Heart left ventricle (tissue), 16 donors: Measurements from ENCODE around the gene MSANTD1. TPM values are rescaled to one million over a fixed set of nuclear protein-coding genes. Genes with fewer than 3 reads are reported as not detected.
A peak's percentile ranks its signal among the peaks of the same experiment; 100 is the strongest.

Source experiments
- ATAC-seq, 4 donors: fragments of 200-7000 bp; cut with Tn5 transposase; one replicate each; pipeline ENCODE4 v1.9.1; 2020 to 2022; ENCODE audit warnings: moderate library complexity in 4 of 4, mild to moderate bottlenecking in 3 of 4, moderate number of reproducible peaks in 1 of 4
- DNase-seq, 5 donors: peaks; one replicate each; pipeline ENCODE4 v3.0.0-alpha.2; 2020
- H3K27ac ChIP-seq, 12 donors: fragments of 200-600 bp; sonication (generic) in 4 of 12; one replicate each; pipeline versions ENCODE4 v1.5.0 to v1.8.0; 2016 to 2022; ENCODE audit warnings: mild to moderate bottlenecking in 2 of 12
- H3K27me3 ChIP-seq, 9 donors: fragments of 200-600 bp; sonication (generic) in 2 of 9; one replicate each; pipeline versions ENCODE4 v1.5.1 to v1.8.0; 2016 to 2022; ENCODE audit warnings: mild to moderate bottlenecking in 3 of 9
- H3K36me3 ChIP-seq, 9 donors: fragments of 200-600 bp; sonication (generic) in 2 of 9; one replicate each; pipeline versions ENCODE4 v1.5.0 to v1.8.0; 2018 to 2022; ENCODE audit warnings: mild to moderate bottlenecking in 2 of 9
- H3K4me1 ChIP-seq, 12 donors: fragments of 200-600 bp; sonication (generic) in 4 of 12; one replicate each; pipeline versions ENCODE4 v1.5.0 to v1.8.0; 2016 to 2022; ENCODE audit warnings: mild to moderate bottlenecking in 3 of 12
- H3K4me3 ChIP-seq, 12 donors: fragments of 200-600 bp; sonication (generic) in 4 of 12; one replicate each; pipeline versions ENCODE4 v1.5.0 to v1.8.0; 2017 to 2022; ENCODE audit warnings: mild to moderate bottlenecking in 9 of 12, moderate library complexity in 4 of 12
- H3K9me3 ChIP-seq, 12 donors: fragments of 200-600 bp; sonication (generic) in 4 of 12; one replicate each; pipeline versions ENCODE4 v1.5.0 to v1.8.0; 2016 to 2022; ENCODE audit warnings: mild to moderate bottlenecking in 1 of 12
- POLR2A ChIP-seq, 2 donors: fragments of 450-650 bp; IDR thresholded peaks; one replicate each; pipeline ENCODE4 v1.6.1; 2017; ENCODE audit warnings: antibody characterized with exemption in 2 of 2, mild to moderate bottlenecking in 2 of 2, moderate library complexity in 2 of 2
- WGBS, 4 donors: extraction: QIAGEN DNeasy Blood & Tissue Kit in 2 of 4; methylation state at CpG; one replicate each; pipeline versions ENCODE4 v1.1.5 to v1.1.7; 2013 to 2018; 5-methylcytosine and 5-hydroxymethylcytosine counted together
- intact Hi-C, 10 donors: fragments of 100-400 bp; cut with DNase I; formaldehyde crosslinking; loops; one replicate each; pipeline versions ENCODE4 v1.11.1 to v1.14.2; 2022
- polyA plus RNA-seq, 2 donors: library from polyadenylated mRNA; stranded (reverse); fragments of 200-250 nt; gene quantifications; one replicate each; pipeline ENCODE4 v1.2.3, GENCODE V29; 2013
- total RNA-seq, 9 donors: library from RNA; depleted of rRNA in 2 of 9; stranded (reverse); fragments of >200 nt in 2 of 9; fragmentation: NEBNext Ultra II Directional in 3 of 9; extraction: Animal tissue kit (Norgen Biotek cat#: 25700) in 3 of 9; gene quantifications; one replicate each; pipeline versions ENCODE4 v1.1.0 to v1.2.4, GENCODE V29; 2016 to 2023
- TF ChIP-seq, protein P1 (sequence below), 12 donors: fragments of 200-600 bp; sonication (generic) in 4 of 12; IDR thresholded peaks; one replicate each; pipeline versions ENCODE4 v1.5.0 to v1.8.0; 2018 to 2022; ENCODE audit warnings: antibody characterized with exemption in 12 of 12, mild to moderate bottlenecking in 5 of 12
- donor health status: ischemic (EF 13 %, LVEDD 7.1; RV severe dilation, severe dysfunction).
- donor health status: healthy with polysubstance abuse.
- donor health status: DM: no; HTN: yes; CAD: no.
- donor health status: DM: no; HTN: no; CAD: no.
- donor health status: ischemic (EF 25% LVEDD 6.9; RV normal size, moderate dysfunction).
- donor health status: ischemic (EF 25% LVEDD 5.7; RV mildly dilated, moderate dysfunction).
- donor health status: healthy.
- donor health status: DM: yes; HTN: yes; CAD: no.
- donor health status: ischemic (EF 35%, LVEDD 5.7; RV mildly dilated, moderate dysfunction).
- donor health status: nonischemic (EF 11% LVEDD 7.7; RV severe dilation, severe dysfunction).
- donor health status: DM: yes; HTN: yes; CAD: no.
- donor health status: PGD.
- donor health status: ischemic (EF 29% LVEDD 5.4; RV normal size, mild dysfunction).
- donor health status: nonischemic (EF 23%, LVEDD 6.1; RV moderate dilation, normal function).

Gene MSANTD1
- total and polyA plus RNA-seq, 11 donors = 0.30 to 0.93 (median 0.34) TPM; not detected in 2

DNA sequence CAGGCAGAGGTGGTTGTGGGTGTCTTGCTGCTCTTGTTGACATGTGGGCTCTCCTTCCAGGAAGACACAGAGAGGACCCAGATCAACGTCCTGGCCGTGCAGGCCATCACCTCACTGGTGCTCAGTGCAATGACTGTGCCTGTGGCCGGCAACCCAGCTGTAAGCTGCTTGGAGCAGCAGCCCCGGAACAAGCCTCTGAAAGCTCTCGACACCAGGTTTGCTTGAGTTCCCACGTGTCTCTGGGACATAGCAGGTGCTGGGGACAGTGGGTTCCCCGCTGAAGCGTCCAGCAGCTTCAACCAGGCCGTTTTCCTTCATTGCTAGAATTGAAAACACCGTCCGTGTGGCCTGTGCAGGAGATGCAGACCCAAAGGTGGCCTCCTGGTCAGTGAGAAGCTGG lies 25.6 kb upstream of the MSANTD1 start:
- no peak for ATAC-seq
- H3K4me3 ChIP-seq = no peak overlapping the region
- H3K9me3 ChIP-seq = no peaks in the 10 kb centered on the region
- peaks cover 0 to 36% (median 0%) of the 10 kb centered on the region in 12 donors for H3K4me1 ChIP-seq
- DNase-seq = peak in 2 of 5 donors; percentile 11 to 47
- intact Hi-C loops = no loop called here
- TF ChIP-seq, protein P1, sequence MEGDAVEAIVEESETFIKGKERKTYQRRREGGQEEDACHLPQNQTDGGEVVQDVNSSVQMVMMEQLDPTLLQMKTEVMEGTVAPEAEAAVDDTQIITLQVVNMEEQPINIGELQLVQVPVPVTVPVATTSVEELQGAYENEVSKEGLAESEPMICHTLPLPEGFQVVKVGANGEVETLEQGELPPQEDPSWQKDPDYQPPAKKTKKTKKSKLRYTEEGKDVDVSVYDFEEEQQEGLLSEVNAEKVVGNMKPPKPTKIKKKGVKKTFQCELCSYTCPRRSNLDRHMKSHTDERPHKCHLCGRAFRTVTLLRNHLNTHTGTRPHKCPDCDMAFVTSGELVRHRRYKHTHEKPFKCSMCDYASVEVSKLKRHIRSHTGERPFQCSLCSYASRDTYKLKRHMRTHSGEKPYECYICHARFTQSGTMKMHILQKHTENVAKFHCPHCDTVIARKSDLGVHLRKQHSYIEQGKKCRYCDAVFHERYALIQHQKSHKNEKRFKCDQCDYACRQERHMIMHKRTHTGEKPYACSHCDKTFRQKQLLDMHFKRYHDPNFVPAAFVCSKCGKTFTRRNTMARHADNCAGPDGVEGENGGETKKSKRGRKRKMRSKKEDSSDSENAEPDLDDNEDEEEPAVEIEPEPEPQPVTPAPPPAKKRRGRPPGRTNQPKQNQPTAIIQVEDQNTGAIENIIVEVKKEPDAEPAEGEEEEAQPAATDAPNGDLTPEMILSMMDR (IDR thresholded peaks at IDR 0.05) = no peak
- no peak for TF ChIP-seq POLR2A (IDR thresholded peaks at IDR 0.05)
- H3K36me3 ChIP-seq = peaks cover 0 to 90% (median 78%) of the 10 kb centered on the region in 9 donors
- H3K27ac ChIP-seq = no peak overlapping the region
- no peaks in the 10 kb centered on the region for H3K27me3 ChIP-seq
- 94 to 99% (median 95%) methylated on average over 8 to 11 of the region's 11 CpGs for WGBS, 4 donors

DNA sequence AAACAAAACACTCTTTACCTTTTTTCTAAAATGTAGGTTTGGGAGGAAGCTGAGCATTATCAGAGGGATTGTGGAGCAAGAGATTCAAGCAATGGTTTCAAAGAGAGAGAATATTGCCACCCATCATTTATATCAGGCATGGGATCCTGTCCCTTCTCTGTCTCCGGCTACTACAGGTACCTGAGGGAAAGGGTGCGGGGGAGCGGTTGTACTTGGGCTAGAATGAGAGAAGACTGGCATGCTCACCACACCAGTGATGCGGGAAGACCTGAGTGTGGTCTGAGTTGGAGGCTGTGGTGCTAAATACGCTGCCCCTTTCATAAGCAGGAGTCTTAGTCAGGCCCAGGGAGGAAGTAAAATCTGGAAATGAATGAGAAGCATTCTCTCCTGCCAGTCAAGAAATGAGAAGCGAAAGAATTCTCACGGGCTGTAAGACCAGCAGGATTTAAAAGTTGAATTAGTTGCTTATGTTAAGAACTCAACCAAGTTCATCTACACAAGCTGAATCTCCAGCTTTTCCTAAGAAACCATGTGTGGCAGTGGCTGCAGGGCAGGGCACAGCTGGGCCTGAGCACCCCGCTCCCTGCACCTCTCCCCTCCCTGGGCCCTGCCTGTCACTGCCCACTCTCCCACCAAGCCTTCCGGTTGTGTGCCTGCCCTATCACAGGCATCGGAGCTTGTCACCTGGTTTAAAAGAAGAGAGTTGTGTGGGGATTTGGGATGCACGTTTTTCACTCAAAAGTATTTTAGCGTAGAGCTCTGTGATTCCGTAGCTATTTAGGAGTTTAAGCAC lies 24.8 kb upstream of the MSANTD1 start:
- Histone ChIP-seq H3K4me3 (no peak overlapping the region), H3K27ac (peak overlapping the region in 1 of 12 donors; percentile 69), H3K4me1 (peaks cover 0 to 36% (median 0%) of the 10 kb centered on the region in 12 donors), H3K27me3 (no peaks in the 10 kb centered on the region), H3K36me3 (peaks cover 0 to 90% (median 78%) of the 10 kb centered on the region in 9 donors), H3K9me3 (no peaks in the 10 kb centered on the region)
- TF ChIP-seq POLR2A (IDR thresholded peaks at IDR 0.05) = no peak
- TF ChIP-seq, protein P1 (IDR thresholded peaks at IDR 0.05) = no peak
- DNase-seq = peak in 1 of 5 donors; percentile 10
- intact Hi-C loops = no loop called here
- 91 to 96% (median 94%) methylated on average over 13 of the region's 13 CpGs for WGBS, 4 donors
- ATAC-seq = no peak

DNA sequence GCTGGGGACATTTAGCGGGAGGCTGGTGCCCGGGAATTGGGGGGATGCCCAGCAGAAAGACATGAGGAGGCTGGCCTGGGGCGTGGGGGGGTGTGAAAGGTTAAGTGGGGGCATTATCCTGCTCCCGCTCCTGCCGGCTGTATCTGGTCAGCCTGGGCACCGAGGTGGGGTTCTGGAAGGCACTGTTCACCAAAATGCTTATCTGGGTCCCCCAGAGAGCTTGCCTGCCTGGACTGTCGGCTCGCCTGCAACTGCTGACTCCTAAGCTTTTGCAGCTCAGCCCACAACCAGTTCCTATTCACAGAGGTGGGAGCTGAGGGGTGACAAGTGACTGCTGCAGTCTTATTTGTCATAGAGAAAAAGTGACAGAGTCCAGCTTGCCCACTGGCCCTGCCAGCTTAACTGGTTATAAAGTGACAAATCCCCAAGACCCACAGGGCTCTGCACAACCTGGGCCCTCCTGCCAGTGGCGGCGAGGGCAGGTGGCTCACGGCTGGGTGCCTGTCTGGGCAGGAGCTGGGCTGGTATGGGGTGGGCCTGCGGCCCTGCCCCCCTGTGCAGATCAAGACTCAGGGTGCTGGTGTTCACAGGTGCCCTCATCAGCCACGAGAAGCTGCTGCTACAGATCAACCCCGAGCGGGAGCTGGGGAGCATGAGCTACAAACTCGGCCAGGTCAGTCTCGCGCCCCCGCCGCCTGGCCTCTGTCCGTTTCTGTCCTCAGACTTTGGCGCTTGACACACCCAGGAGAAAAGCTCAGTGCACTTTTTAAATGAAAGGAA lies 23.7 kb upstream of the MSANTD1 start:
- peaks cover 0 to 32% (median 0%) of the 10 kb centered on the region in 12 donors for H3K4me1 ChIP-seq
- peak in 2 of 5 donors; percentile 10 to 40 for DNase-seq
- intact Hi-C loops = no loop called here
- TF ChIP-seq, protein P1 (IDR thresholded peaks at IDR 0.05) = no peak
- TF ChIP-seq POLR2A (IDR thresholded peaks at IDR 0.05) = no peak
- peak overlapping the region in 1 of 12 donors; percentile 91 for H3K27ac ChIP-seq
- H3K4me3 ChIP-seq = no peak overlapping the region
- H3K36me3 ChIP-seq = peaks cover 0 to 90% (median 78%) of the 10 kb centered on the region in 9 donors
- ATAC-seq = no peak
- no peaks in the 10 kb centered on the region for H3K9me3 ChIP-seq
- H3K27me3 ChIP-seq = no peaks in the 10 kb centered on the region
- 83 to 86% (median 84%) methylated on average over 22 of the region's 22 CpGs for WGBS, 4 donors

DNA sequence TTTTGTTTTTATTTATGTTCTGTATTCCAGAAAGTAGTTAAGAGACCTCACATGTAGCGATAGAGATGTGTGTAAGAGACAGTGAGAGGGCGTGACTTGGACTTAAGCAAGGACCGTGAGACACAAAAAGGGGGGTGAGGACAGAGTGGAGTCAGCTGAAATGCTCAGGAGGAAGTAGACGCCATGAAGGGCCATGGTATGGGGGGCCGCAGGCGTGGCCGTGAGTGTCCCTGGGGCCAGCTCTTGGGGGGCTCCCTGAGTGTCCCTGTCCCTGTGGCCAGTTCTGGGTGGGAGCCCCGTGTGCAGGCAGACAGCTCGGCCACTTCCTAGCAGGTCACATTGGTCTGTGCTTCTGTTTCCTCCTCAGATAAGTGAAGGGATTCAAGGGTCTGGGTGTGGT lies 23.0 kb upstream of the MSANTD1 start:
- TF ChIP-seq, protein P1 (IDR thresholded peaks at IDR 0.05) = no peak
- no peak for TF ChIP-seq POLR2A (IDR thresholded peaks at IDR 0.05)
- WGBS, 4 donors = 78 to 87% (median 82%) methylated on average over 7 to 9 of the region's 9 CpGs
- no peaks in the 10 kb centered on the region for H3K9me3 ChIP-seq
- H3K27ac ChIP-seq = peak overlapping the region in 2 of 12 donors; percentile 74 to 91
- intact Hi-C loops = no loop called here
- no peak overlapping the region for H3K4me3 ChIP-seq
- H3K27me3 ChIP-seq = no peaks in the 10 kb centered on the region
- DNase-seq = peak in 1 of 5 donors; percentile 23
- peak in 2 of 4 donors; percentile 2 to 3 for ATAC-seq
- H3K4me1 ChIP-seq = peaks cover 0 to 32% (median 0%) of the 10 kb centered on the region in 12 donors
- peaks cover 0 to 90% (median 78%) of the 10 kb centered on the region in 9 donors for H3K36me3 ChIP-seq
